Spinal cord (tissue), 10 donors: ENCODE results near the gene KIF16B. TPM values are rescaled to one million over a fixed set of nuclear protein-coding genes. Genes with fewer than 3 reads are reported as not detected.

ENCODE experiments used
- DNase-seq, 6 donors: peaks; one replicate each; pipeline versions ENCODE4 v3.0.0 to v3.0.0-alpha.2; 2013 to 2015; ENCODE audit warnings: low spot score in 6 of 6, low read depth in 4 of 6
- H3K27ac ChIP-seq: one replicate; pipeline ENCODE4 v1.5.1; 2013; ENCODE audit warnings: low read depth, low read length, control low read depth
- H3K27me3 ChIP-seq: one replicate; pipeline ENCODE4 v1.6.1; 2013; ENCODE audit warnings: low read length; ENCODE audit not compliant: control insufficient read depth, insufficient read depth
- H3K36me3 ChIP-seq: one replicate; pipeline ENCODE4 v1.6.1; 2013; ENCODE audit warnings: low read length; ENCODE audit not compliant: control insufficient read depth, insufficient read depth
- H3K4me1 ChIP-seq: one replicate; pipeline ENCODE4 v1.6.1; 2013; ENCODE audit warnings: low read length; ENCODE audit not compliant: control insufficient read depth, insufficient read depth
- H3K4me3 ChIP-seq: one replicate; pipeline ENCODE4 v1.5.1; 2013; ENCODE audit warnings: low read depth, low read length, control low read depth
- H3K9me3 ChIP-seq: one replicate; pipeline ENCODE4 v1.6.1; 2013; ENCODE audit warnings: low read length; ENCODE audit not compliant: control insufficient read depth, insufficient read depth
- WGBS: methylation state at CpG from one replicate; pipeline ENCODE4 v1.1.5; 2013; ENCODE audit warnings: missing lambda C conversion rate; ENCODE audit not compliant: insufficient coverage; 5-methylcytosine and 5-hydroxymethylcytosine counted together
- polyA plus RNA-seq, 2 donors: library from polyadenylated mRNA; unstranded; fragments of 120-200 nt; gene quantifications; one replicate each; pipeline ENCODE4 v1.2.1, GENCODE V29; 2013; ENCODE audit not compliant: insufficient read length in 2 of 2
- total RNA-seq, 2 donors: library from RNA; depleted of rRNA in 1 of 2; stranded (reverse); fragments of 120-200 nt in 1 of 2; fragments of >200 nt in 1 of 2; gene quantifications; one replicate each; pipeline versions ENCODE4 v1.2.3 to v1.2.4, GENCODE V29; 2013 to 2014
- donor health status: healthy.

Gene KIF16B
- total and polyA plus RNA-seq, 4 donors = 7.8 to 21.0 (median 12.9) TPM

DNA sequence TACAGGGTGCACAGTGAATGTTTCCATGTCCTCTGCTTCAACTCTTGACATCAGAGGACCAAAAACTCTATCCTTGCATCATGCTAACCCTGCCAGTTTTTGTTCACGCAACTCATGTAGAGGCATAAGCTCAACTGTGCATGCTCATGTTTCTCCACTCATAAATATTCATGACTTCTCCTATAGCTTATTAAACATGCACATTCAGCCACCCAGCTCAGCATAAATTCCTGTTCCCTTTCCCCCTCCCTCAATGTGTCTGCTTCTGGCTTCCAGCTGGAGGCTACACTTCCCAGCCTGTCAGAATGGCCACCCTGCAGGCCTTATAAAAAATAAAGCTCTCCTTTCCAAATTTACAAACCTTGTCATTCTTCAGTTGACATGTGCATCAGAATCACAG lies 154.6 kb downstream of the KIF16B start:
- peak in 1 of 6 donors; percentile 8 for DNase-seq
- H3K4me3 ChIP-seq = no peak overlapping the region
- 100% methylated on average over 1 of the region's 1 CpG for WGBS
- no peaks in the 10 kb centered on the region for H3K4me1 ChIP-seq
- no peaks in the 10 kb centered on the region for H3K9me3 ChIP-seq
- no peaks in the 10 kb centered on the region for H3K27me3 ChIP-seq
- no peaks in the 10 kb centered on the region for H3K36me3 ChIP-seq
- H3K27ac ChIP-seq = no peak overlapping the region

DNA sequence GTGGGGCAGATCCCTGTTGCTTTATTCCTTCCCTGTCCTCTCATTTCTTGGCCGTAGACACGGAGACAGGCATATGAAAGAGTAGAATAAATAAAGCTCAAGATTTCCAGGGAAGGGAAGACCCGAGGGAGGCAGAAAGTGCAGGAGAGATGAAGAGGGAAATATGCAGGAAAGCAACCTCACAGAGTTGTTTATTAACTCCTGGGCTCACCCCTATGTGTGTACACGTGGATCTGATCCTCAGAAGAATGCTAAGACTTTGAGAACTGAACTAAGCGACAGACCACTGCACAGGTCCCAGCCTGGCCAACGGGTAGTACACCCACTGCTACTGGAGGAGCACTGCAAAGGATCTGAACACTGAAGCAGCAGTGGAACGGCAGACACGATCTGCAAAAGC lies 156.2 kb downstream of the KIF16B start:
- DNase-seq = no peak
- no peaks in the 10 kb centered on the region for H3K4me1 ChIP-seq
- WGBS = 89% methylated on average over 8 of the region's 8 CpGs
- H3K36me3 ChIP-seq = no peaks in the 10 kb centered on the region
- no peak overlapping the region for H3K4me3 ChIP-seq
- no peaks in the 10 kb centered on the region for H3K27me3 ChIP-seq
- H3K9me3 ChIP-seq = no peaks in the 10 kb centered on the region
- H3K27ac ChIP-seq = no peak overlapping the region

DNA sequence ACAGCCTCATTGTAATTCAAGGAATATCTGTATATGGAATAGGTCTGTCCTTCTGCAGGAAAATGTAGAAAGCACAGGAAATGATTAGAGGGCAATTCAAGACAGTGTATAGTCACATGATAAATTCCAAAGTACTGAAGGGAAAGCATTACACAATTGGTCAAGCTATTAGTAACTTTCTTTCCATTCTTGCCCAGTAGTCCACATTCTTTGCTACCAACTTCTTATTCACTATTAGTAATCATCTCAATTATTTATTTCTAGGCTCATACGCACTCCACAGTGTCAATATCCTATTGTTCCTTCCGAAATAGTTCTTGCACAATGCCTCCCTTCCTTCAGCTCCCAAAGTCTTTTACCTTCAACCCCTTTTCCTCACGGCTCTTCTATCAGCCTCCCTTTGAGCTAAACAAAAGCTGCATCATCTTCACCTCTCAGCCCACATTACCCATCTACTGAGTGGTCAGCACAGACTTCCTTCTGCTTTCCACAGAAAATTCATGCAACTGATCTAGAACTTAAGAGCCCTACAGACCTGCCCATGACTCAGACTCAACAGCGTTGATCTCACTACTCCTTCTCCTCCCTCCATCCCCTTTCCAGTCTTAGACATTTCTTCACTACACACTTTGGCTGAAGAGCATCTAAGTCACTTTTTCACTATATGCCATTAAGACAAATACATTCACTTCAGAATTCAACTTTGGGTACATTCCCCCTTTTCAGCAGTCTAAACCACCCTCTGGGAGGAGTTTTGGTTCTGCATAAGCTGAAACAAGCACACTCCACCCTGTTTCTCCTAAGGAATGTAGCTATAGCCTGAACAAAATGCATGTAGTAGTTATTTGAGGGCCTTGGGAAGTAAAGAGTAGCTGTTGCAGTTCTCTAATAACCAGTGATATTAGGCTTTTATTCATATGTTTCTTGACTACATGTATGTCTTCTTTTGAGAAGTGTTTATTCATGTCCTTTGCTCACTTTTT lies 157.9 kb downstream of the KIF16B start:
- no peaks in the 10 kb centered on the region for H3K4me1 ChIP-seq
- H3K27me3 ChIP-seq = no peaks in the 10 kb centered on the region
- no peaks in the 10 kb centered on the region for H3K36me3 ChIP-seq
- DNase-seq = no peak
- H3K9me3 ChIP-seq = peaks cover 7% of the 10 kb centered on the region
- H3K27ac ChIP-seq = no peak overlapping the region
- no peak overlapping the region for H3K4me3 ChIP-seq
- 96% methylated on average over 4 of the region's 4 CpGs for WGBS

DNA sequence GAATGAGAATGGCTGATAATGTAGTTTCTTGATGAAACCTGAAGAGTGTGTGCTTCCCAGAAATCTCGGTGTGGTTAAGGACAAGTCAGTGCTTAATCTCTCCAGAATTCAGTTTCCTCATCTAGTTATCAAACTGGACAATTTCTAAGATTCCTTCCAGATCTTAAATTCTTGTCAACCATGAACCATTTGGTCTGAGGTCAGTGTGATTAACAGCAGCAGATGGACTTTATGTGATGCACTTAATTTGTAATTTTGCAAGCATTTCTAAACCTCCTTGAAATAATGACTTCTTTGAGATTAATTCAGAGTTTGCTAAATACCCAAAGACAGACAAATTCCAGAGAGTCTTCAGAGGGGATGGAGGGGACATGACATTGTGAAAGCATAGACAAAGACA lies 160.3 kb downstream of the KIF16B start:
- WGBS = 100% methylated on average over 1 of the region's 1 CpG
- H3K9me3 ChIP-seq = peaks cover 7% of the 10 kb centered on the region

DNA sequence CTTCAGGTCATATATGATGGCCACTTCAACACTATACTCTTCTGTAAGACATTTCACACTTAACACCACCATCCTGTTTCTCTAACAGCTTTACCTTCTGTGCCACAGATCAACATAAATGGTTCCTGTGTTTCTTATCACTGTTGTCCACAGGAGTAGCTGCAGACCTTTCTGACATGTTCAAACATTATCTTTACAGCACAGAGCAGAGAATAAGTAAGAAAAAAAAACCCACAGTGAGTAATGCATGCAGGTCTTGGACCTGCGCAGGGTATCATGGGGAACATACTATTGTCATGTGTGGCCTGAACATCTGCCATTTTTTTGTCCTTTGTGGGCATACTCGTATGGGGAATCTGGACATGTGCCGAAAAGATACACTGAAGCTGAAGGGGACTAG lies 161.9 kb downstream of the KIF16B start:
- no peak for DNase-seq
- Histone ChIP-seq H3K4me3 (no peak overlapping the region), H3K36me3 (no peaks in the 10 kb centered on the region), H3K4me1 (no peaks in the 10 kb centered on the region), H3K9me3 (peaks cover 7% of the 10 kb centered on the region), H3K27me3 (no peaks in the 10 kb centered on the region), H3K27ac (no peak overlapping the region)
- WGBS = 100% methylated on average over 3 of the region's 3 CpGs

More for the DNA sequence above, 160.3 kb downstream of the KIF16B start:
- H3K4me3 ChIP-seq = no peak overlapping the region
- H3K36me3 ChIP-seq = no peaks in the 10 kb centered on the region
- H3K27ac ChIP-seq = no peak overlapping the region
- no peaks in the 10 kb centered on the region for H3K4me1 ChIP-seq
- no peak for DNase-seq
- H3K27me3 ChIP-seq = no peaks in the 10 kb centered on the region

DNA sequence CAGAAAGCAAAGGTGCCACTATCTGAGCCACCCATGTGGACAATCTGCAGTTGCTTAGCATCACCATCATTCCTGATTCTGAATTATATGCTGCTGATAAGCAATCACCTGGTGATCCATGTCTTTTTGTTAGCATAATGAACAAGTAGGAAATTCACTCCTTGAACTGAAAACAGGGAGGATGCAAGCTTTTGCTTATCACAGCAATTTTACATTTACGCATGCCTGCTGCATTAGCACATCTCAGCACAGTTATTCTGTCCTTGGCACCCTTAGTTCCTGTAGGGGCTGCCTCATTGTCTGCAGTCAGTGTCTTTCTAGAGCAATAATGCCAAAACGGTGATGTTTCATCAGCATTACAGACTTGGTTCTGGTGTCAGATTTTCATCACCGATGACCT lies 162.6 kb downstream of the KIF16B start:
- no peak for DNase-seq
- Histone ChIP-seq H3K27me3 (no peaks in the 10 kb centered on the region), H3K4me1 (no peaks in the 10 kb centered on the region), H3K4me3 (no peak overlapping the region), H3K36me3 (no peaks in the 10 kb centered on the region), H3K9me3 (peaks cover 7% of the 10 kb centered on the region), H3K27ac (no peak overlapping the region)
- 95% methylated on average over 2 of the region's 3 CpGs for WGBS

DNA sequence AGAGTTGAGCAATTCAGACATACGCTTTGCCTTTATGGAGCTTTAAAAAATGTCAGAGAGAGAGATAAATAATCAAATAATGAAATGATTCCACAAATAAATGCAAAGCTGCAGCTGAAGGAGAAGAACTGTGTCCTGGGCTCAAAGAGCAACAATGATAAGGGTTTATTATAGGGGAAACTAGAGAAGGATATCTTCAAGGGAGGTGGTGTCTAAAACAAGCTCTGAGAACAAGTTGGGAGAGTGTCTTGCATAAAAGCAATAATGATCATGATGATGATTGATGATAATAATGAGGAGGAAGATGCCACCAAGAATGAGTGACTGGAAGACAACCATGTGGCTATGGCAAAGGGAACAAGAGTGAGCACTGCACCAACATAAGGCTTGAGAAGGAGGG lies 164.3 kb downstream of the KIF16B start:
- no peak for DNase-seq
- Histone ChIP-seq H3K9me3 (peaks cover 7% of the 10 kb centered on the region), H3K4me3 (no peak overlapping the region), H3K27me3 (no peaks in the 10 kb centered on the region), H3K36me3 (no peaks in the 10 kb centered on the region), H3K4me1 (no peaks in the 10 kb centered on the region), H3K27ac (no peak overlapping the region)
- no CpG with 5 or more reads among the region's 1 CpG for WGBS

DNA sequence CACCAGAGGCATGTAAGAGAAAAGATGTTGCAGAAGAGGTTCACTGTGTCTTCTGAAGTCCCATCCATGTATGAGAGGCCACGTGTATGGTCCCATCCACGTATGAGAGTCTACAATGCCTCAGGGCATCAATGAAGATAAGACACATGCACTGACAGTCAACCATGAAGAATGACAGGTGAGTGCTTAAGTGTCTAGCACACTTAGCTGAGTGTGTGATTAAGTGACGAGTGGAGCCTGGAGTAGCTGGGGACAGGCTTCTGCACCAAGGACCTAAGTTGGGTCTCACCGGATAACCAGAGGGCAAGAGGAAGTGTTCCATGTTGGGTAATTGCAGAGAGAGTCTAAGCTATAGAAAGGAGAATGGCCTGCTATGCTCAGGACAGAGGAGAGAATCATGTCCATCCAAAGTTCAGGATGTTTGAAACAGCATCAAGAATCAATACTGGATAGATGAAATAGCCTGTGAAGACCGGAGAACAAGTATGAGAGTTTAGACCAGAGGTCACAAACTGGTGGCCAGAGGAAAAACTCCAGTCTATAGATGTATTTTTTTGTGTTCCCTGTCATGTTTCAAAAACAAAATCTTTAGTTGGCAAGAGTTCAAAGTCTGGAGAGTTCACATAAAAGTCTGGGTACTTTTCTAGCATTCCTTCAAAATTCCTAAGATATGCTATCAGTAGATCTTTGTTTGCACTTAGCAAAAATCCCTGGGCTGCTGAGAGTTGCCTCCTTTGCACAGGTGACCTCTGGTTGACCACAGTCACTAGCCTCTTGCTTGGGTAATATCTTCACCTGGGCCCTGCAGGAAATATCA lies 165.8 kb downstream of the KIF16B start:
- DNase-seq = no peak
- Histone ChIP-seq H3K27me3 (no peaks in the 10 kb centered on the region), H3K27ac (no peak overlapping the region), H3K9me3 (peaks cover 7% of the 10 kb centered on the region), H3K4me1 (no peaks in the 10 kb centered on the region), H3K36me3 (no peaks in the 10 kb centered on the region), H3K4me3 (no peak overlapping the region)
- 94% methylated on average over 5 of the region's 5 CpGs for WGBS

DNA sequence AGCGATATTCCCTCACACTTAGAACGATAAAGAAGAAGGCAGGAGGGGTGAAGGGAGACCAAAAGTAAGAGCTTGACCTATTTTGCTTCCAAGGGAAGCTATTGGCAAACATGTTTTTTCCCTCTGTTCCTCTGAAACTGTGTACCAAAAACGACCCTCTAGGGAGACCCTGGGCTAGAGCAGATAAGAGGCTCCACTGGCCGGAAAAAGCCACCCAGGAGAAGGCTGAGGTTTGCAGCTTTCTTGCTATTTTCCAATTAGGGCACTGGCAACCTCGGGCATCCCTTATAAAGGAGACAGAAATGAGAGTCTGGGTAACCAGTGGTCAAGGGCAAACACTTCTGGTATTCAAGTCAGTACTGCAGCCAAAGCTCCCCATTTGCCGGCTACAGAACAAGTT lies 168.0 kb downstream of the KIF16B start:
- H3K36me3 ChIP-seq = no peaks in the 10 kb centered on the region
- H3K27ac ChIP-seq = no peak overlapping the region
- H3K4me3 ChIP-seq = no peak overlapping the region
- no peaks in the 10 kb centered on the region for H3K27me3 ChIP-seq
- no peaks in the 10 kb centered on the region for H3K4me1 ChIP-seq
- no peaks in the 10 kb centered on the region for H3K9me3 ChIP-seq
- peak in 1 of 6 donors; percentile 8 for DNase-seq
- 78% methylated on average over 4 of the region's 6 CpGs for WGBS
